Neural cell (in vitro differentiated cells): ENCODE data around the gene AKR1A1.

Experiments used
- RAD21 ChIP-seq: fragments of 450-650 bp; conservative IDR thresholded peaks from 2 replicates; pipeline ENCODE4 v1.6.1; 2014; ENCODE audit warnings: antibody characterized with exemption, mild to moderate bottlenecking, moderate library complexity
- TF ChIP-seq, protein P1 (sequence below): fragments of 450-650 bp; IDR thresholded peaks from 2 replicates; pipeline ENCODE4 v1.5.1; 2014; ENCODE audit warnings: antibody characterized with exemption, mild to moderate bottlenecking, moderate library complexity; ENCODE audit not compliant: poor library complexity, severe bottlenecking

DNA sequence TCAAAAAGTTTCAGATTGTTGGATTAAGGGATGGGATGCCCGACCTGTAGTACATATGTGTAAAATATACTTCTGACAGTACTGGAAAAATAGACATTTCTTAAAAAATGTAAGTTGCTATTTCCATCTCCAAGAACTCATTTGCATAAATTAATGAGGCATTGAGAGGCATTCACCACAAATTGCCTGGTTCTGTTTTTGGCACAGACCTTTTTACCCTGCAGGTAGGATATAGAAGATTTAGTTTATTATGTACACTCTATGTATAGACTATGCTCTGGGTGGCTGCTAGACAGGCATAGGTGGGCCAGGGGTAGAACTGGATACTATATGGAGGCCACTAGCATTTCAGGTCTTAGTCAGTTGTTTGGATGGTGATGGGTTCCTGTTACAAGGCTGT, 65.3 kb downstream of the AKR1A1 start:
- TF ChIP-seq RAD21 = no peak
- TF ChIP-seq, protein P1, sequence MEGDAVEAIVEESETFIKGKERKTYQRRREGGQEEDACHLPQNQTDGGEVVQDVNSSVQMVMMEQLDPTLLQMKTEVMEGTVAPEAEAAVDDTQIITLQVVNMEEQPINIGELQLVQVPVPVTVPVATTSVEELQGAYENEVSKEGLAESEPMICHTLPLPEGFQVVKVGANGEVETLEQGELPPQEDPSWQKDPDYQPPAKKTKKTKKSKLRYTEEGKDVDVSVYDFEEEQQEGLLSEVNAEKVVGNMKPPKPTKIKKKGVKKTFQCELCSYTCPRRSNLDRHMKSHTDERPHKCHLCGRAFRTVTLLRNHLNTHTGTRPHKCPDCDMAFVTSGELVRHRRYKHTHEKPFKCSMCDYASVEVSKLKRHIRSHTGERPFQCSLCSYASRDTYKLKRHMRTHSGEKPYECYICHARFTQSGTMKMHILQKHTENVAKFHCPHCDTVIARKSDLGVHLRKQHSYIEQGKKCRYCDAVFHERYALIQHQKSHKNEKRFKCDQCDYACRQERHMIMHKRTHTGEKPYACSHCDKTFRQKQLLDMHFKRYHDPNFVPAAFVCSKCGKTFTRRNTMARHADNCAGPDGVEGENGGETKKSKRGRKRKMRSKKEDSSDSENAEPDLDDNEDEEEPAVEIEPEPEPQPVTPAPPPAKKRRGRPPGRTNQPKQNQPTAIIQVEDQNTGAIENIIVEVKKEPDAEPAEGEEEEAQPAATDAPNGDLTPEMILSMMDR = no peak
